Activated T-helper 2 cell treated with anti-CD3 and anti-CD28 coated beads, Interferon-gamma antibody, Interleukin-2, Interleukin-4, amounts not matched to agents 10 μg/mL and 5 μg/mL and 100 μg/mL, durations not matched to agents 14 hours and 24 hours and 36 hours (primary cell): ENCODE data around the gene PLXNA3. TPM values are rescaled to one million over a fixed set of nuclear protein-coding genes. Genes with fewer than 3 reads are reported as not detected.

ENCODE experiments used
- DNase-seq: peaks from one replicate; pipeline ENCODE4 v3.0.0; 2021; ENCODE audit warnings: low spot score
- H3K27ac Mint-ChIP-seq: one replicate; pipeline ENCODE4 v1.8.0; 2021; ENCODE audit warnings: mixed read lengths
- H3K27me3 Mint-ChIP-seq: one replicate; pipeline ENCODE4 v1.8.0; 2021; ENCODE audit warnings: low read depth, mixed read lengths
- H3K36me3 Mint-ChIP-seq: one replicate; pipeline ENCODE4 v1.8.0; 2021; ENCODE audit warnings: low read depth, mixed read lengths
- H3K4me1 Mint-ChIP-seq: one replicate; pipeline ENCODE4 v1.8.0; 2021; ENCODE audit warnings: low read depth, mixed read lengths
- H3K4me3 Mint-ChIP-seq: one replicate; pipeline ENCODE4 v1.8.0; 2021; ENCODE audit warnings: low read depth, mild to moderate bottlenecking, moderate library complexity, mixed read lengths
- H3K9me3 Mint-ChIP-seq: one replicate; pipeline ENCODE4 v1.8.0; 2021; ENCODE audit warnings: mixed read lengths
- intact Hi-C: fragments of 100-400 bp; cut with micrococcal nuclease; formaldehyde crosslinking; loops from one replicate; pipeline ENCODE4 v1.15.1; 2023
- total RNA-seq: library from RNA; stranded (reverse); gene quantifications from 2 replicates; pipeline ENCODE4 v1.2.3, GENCODE V29; 2022

Gene PLXNA3
- total RNA-seq, result 62.1 and 62.5 TPM in 2 replicates

DNA sequence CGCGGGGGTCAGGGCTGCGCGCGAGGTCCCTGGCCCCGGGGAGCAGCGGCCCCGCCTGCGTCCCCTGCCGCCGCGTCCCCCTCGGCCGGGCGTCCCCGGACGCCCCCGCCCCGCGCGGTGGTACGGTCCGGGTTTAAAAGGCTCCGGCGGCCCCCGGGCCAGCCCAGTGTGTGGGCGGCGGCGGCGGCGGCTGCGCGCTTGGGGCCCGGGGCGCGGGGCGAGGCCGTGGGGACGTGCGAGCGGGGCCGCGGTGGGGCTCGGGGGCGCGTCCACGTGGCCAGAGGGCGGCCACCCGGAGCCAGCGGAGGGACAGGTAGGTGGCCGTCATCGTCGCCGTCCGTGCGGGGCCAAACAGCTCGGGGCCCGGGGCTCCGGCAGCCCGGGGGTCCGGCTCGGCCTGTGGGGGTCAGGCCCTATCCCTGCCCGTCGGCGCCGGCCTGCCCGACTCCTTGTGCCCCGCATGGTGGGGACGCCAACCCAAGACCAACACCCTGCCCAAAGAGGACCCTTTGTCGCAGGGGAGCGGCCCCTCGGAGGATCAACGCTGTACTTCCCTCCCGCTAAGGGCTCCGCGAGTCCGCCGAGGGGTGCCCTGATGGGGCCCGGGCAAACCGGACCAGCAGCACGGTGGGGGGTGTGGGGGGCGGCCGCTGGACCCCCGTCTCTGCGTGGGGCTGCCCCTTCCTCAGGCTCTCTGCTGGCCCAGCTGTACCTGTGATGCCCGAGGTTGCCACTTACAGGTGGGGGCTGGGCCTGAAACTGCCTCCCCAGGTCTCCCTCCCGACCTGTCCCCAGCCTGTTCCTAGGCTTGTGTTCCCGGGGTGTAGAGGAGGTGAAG is at the start of gene PLXNA3:
Gene PLXNA3 (plus strand): TSS at position 166 of the 838 bp plus-strand sequence. CDS start 1,903 bp downstream, outside the sequence.
- H3K27me3 Mint-ChIP-seq, result no peaks in the 10 kb centered on the region
- H3K4me3 Mint-ChIP-seq, result peak within 1 kb of the TSS; percentile 98
- no peaks in the 10 kb centered on the region for H3K9me3 Mint-ChIP-seq
- intact Hi-C loops, result no loop called here
- H3K36me3 Mint-ChIP-seq, result peaks cover 15% of the 10 kb centered on the region
- peak within 1 kb of the TSS; percentile 97 for H3K27ac Mint-ChIP-seq
- DNase-seq, result peak; percentile 37
- peaks cover 5% of the 10 kb centered on the region for H3K4me1 Mint-ChIP-seq

- peaks cover 17% of the 10 kb centered on the region for H3K36me3 Mint-ChIP-seq
- H3K27me3 Mint-ChIP-seq, result no peaks in the 10 kb centered on the region
- H3K4me3 Mint-ChIP-seq, result peak overlapping the region; percentile 72
- no peaks in the 10 kb centered on the region for H3K9me3 Mint-ChIP-seq
- DNase-seq, result no peak
- H3K4me1 Mint-ChIP-seq, result peaks cover 11% of the 10 kb centered on the region
- peak overlapping the region; percentile 19 for H3K27ac Mint-ChIP-seq
- intact Hi-C loops, result no loop called here
Measured at GRCh38 chrX:154408659-154409221, 49.3 kb upstream of the PLXNA3 start.

DNA sequence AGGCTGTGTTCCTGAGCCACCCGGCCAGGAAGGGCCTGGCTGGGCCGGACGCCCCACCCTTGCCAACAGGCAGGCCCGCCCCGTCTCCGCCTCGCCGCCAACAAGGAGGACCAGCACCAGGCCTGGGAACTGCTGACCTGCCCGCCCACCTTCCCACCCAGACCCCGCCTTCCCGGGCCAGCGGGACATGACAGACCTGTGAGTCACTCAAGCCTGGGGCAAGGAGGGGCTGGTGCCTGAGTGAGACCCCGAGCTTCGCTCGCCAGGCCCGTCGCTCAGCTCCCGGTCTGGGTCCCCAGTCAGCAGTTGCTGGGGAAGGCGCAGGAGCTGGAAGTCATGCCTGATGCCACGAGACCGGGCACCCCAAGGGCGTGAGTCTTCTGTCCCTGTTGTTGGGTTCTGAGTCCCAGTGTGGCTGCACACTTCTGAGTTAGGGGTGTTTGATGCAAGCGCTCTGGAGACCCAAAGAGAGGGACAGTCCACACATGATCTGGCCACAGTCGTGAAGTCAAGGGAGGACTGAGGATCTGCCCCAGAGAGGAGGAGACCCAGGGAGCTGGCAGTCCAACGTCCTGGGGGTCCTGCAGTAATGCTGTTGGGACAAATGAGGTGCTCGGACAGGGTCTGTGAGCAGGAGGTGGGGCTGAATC is 48.7 kb upstream of the PLXNA3 start, which contains the start of gene DNASE1L1:
Gene DNASE1L1 (minus strand): TSS at position 33 of the 650 bp plus-strand sequence. CDS start 3,686 bp downstream, outside the sequence.
- peak within 1 kb of the TSS; percentile 72 for H3K4me3 Mint-ChIP-seq
- H3K9me3 Mint-ChIP-seq, result no peaks in the 10 kb centered on the region
- peak within 1 kb of the TSS; percentile 69 for H3K27ac Mint-ChIP-seq
- H3K27me3 Mint-ChIP-seq, result no peaks in the 10 kb centered on the region
- H3K36me3 Mint-ChIP-seq, result peaks cover 19% of the 10 kb centered on the region
- H3K4me1 Mint-ChIP-seq, result peaks cover 11% of the 10 kb centered on the region
- no peak for DNase-seq
- intact Hi-C loops, result no loop called here

DNA sequence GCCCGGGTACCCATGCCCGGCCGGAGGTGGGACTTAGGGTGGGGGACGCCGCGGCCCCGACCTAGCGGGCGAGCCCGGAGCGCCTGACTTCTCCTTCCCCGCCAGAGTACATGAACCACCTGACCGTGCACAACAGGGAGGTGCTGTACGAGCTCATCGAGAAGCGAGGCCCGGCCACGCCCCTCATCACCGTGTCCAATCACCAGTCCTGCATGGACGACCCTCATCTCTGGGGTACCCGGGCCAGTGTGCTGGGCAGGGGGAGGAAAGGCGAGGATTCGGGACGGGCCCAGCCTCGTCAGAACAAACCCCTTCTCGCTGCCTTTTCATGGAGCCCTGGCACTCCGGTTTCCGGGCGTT is 46.1 kb upstream of the PLXNA3 start:
- Mint-ChIP-seq H3K9me3 (no peaks in the 10 kb centered on the region), H3K27ac (peak overlapping the region; percentile 74), H3K36me3 (peaks cover 28% of the 10 kb centered on the region), H3K4me1 (peaks cover 11% of the 10 kb centered on the region), H3K4me3 (peak overlapping the region; percentile 79), H3K27me3 (no peaks in the 10 kb centered on the region)
- peak; percentile 34 for DNase-seq
- intact Hi-C loops, result loop anchor here (1.0 kb wide), 1 partner anchor 16 kb away; the partner anchor contains the start of gene ATP6AP1

GRCh38 chrX:154412468-154412867 is 45.6 kb upstream of the PLXNA3 start:
- H3K4me3 Mint-ChIP-seq, result peak overlapping the region; percentile 79
- peaks cover 11% of the 10 kb centered on the region for H3K4me1 Mint-ChIP-seq
- peaks cover 28% of the 10 kb centered on the region for H3K36me3 Mint-ChIP-seq
- intact Hi-C loops, result loop anchor here (1.0 kb wide), 1 partner anchor 16 kb away; the partner anchor contains the start of gene ATP6AP1
- DNase-seq, result no peak
- H3K27me3 Mint-ChIP-seq, result no peaks in the 10 kb centered on the region
- H3K27ac Mint-ChIP-seq, result peak overlapping the region; percentile 74
- H3K9me3 Mint-ChIP-seq, result no peaks in the 10 kb centered on the region

DNA sequence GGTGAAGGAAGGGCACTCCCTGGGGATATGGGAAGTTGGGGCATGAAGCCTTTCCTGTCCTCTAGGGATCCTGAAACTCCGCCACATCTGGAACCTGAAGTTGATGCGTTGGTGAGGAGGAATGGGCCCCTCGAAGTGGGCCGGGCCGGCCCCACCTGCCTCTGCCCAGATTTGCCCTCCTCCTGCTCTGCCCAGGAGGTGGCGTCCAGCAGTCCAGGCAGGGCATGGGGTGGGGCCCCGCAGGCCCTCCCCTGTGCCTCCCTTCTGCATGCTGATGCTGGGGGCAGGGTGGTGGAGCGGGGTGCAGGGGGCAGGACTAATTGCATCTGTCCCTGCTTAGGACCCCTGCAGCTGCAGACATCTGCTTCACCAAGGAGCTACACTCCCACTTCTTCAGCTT is 44.9 kb upstream of the PLXNA3 start:
- Mint-ChIP-seq H3K27ac (peak overlapping the region; percentile 74), H3K4me1 (peaks cover 11% of the 10 kb centered on the region), H3K4me3 (peak overlapping the region; percentile 79), H3K27me3 (no peaks in the 10 kb centered on the region), H3K36me3 (peaks cover 28% of the 10 kb centered on the region), H3K9me3 (no peaks in the 10 kb centered on the region)
- no peak for DNase-seq
- intact Hi-C loops, result no loop called here

DNA sequence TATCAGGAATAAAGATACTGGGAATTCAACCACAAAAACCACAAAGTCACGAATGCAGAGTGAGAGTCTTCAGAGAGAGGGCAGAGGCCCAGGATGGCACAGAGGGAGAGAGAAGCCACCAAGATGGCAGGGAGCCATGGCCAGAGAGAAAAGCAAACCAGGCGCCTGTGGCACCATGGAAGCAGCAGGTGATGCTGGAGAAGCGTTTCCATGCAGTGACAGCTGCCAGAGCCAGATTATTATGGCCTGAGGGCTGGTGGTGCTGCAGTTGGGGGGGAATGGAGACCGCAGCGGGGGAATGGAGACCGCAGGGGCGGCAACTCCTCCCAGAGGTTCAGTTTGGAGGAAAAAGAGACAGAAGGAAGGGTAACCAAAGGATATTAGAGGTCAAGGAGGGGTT is 40.9 kb upstream of the PLXNA3 start:
- intact Hi-C loops, result no loop called here
- peaks cover 4% of the 10 kb centered on the region for H3K4me1 Mint-ChIP-seq
- H3K4me3 Mint-ChIP-seq, result no peak overlapping the region
- no peaks in the 10 kb centered on the region for H3K27me3 Mint-ChIP-seq
- H3K27ac Mint-ChIP-seq, result no peak overlapping the region
- DNase-seq, result no peak
- peaks cover 22% of the 10 kb centered on the region for H3K36me3 Mint-ChIP-seq
- no peaks in the 10 kb centered on the region for H3K9me3 Mint-ChIP-seq

DNA sequence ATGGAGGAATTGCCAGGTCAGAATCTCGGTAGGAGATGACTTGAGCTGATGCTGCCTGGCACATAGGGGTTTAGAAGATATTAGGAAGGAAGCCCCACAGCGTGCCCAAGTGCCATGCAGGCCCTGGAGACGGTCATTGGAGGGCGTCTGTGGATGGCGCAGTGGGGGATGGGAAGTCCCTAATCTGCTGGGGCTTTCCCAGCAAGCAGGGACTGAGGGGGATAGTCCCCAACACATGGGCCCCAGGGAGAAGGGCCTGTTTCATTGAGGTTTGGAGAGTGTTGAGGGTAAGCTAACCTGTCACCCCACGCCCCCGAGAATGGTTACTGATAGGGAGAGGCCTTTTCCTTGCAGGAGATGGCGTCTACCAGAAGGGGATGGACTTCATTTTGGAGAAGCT is 38.9 kb upstream of the PLXNA3 start:
- Mint-ChIP-seq H3K4me1 (no peaks in the 10 kb centered on the region), H3K27ac (no peak overlapping the region), H3K36me3 (peaks cover 15% of the 10 kb centered on the region), H3K4me3 (no peak overlapping the region), H3K27me3 (no peaks in the 10 kb centered on the region), H3K9me3 (no peaks in the 10 kb centered on the region)
- DNase-seq, result no peak
- intact Hi-C loops, result no loop called here

DNA sequence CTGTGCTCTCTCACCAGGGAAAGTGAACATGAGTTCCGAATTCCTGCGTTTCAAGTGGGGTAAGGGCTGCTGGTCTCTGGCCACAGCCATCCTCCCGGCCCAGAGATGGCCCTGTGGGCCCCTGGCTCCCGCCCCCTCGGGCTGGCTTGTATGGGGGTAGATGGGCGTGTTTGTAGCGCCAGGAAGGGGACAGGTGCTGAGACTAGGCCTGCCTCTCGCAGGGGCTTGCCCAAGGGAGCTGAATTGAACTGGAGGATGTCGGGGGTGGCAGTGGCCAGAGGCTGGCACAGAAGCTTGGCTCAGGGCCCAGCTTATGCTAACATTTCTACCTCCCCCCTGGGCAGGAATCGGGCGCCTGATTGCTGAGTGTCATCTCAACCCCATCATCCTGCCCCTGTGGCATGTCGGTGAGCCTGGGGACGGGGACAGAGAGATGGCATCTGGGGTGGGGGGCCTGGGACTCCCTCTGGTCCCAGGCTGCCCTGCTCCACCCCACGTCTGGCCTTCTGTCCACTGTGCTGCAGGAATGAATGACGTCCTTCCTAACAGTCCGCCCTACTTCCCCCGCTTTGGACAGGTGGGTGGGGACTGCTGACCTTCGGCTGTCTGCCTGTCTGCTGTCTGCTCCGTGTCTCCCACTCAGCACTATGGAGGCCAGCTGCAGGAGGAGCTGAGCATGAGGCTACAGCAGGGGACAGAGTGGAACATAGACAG is 38.2 kb upstream of the PLXNA3 start:
- no peak overlapping the region for H3K27ac Mint-ChIP-seq

DNA sequence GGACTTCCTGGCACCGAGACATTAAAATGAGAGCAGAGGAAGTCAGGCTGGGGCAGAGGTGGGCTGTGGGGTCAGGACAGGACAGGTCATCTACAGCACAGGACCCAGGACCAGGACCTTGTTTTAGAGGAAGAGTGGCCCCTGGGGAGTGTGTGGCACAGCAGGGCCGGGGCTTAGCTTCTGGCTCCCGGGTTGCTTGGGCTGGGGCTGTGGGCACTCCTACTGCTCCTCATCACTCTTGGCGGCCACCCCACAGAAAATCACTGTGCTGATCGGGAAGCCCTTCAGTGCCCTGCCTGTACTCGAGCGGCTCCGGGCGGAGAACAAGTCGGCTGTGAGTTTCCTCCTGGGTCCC is 37.7 kb upstream of the PLXNA3 start:
- Mint-ChIP-seq H3K4me3 (no peak overlapping the region), H3K9me3 (no peaks in the 10 kb centered on the region), H3K27ac (no peak overlapping the region), H3K4me1 (no peaks in the 10 kb centered on the region), H3K27me3 (no peaks in the 10 kb centered on the region), H3K36me3 (peaks cover 11% of the 10 kb centered on the region)
- intact Hi-C loops, result no loop called here
- no peak for DNase-seq

More for the DNA sequence above, 38.2 kb upstream of the PLXNA3 start:
- DNase-seq, result no peak
- Mint-ChIP-seq H3K36me3 (peaks cover 15% of the 10 kb centered on the region), H3K4me1 (no peaks in the 10 kb centered on the region), H3K27me3 (no peaks in the 10 kb centered on the region), H3K4me3 (no peak overlapping the region), H3K9me3 (no peaks in the 10 kb centered on the region)
- intact Hi-C loops, result no loop called here

GRCh38 chrX:154426916-154427770 is 30.9 kb upstream of the PLXNA3 start:
- Mint-ChIP-seq H3K4me3 (peak overlapping the region; percentile 13), H3K27me3 (no peaks in the 10 kb centered on the region), H3K9me3 (no peaks in the 10 kb centered on the region), H3K4me1 (peaks cover 19% of the 10 kb centered on the region), H3K36me3 (peaks cover 9% of the 10 kb centered on the region), H3K27ac (no peak overlapping the region)
- DNase-seq, result no peak
- intact Hi-C loops, result no loop called here
